Sigmoid colon (tissue), 4 donors: ENCODE results near the gene MRS2.

ENCODE experiments used
- POLR2AphosphoS5 ChIP-seq, 4 donors: sonication (generic); formaldehyde crosslinking; IDR thresholded peaks; one replicate each; pipeline ENCODE4 v1.6.1; 2017; ENCODE audit warnings: antibody characterized with exemption in 4 of 4
- TF ChIP-seq, protein P1 (sequence below), 4 experiments: fragments of 450-650 bp in 3 of 4; fragments of 200-600 bp in 1 of 4; IDR thresholded peaks; one replicate each; pipeline ENCODE4 v1.5.1; 2016 to 2019; ENCODE audit warnings: antibody characterized with exemption in 4 of 4, mild to moderate bottlenecking in 3 of 4, moderate library complexity in 2 of 4

DNA sequence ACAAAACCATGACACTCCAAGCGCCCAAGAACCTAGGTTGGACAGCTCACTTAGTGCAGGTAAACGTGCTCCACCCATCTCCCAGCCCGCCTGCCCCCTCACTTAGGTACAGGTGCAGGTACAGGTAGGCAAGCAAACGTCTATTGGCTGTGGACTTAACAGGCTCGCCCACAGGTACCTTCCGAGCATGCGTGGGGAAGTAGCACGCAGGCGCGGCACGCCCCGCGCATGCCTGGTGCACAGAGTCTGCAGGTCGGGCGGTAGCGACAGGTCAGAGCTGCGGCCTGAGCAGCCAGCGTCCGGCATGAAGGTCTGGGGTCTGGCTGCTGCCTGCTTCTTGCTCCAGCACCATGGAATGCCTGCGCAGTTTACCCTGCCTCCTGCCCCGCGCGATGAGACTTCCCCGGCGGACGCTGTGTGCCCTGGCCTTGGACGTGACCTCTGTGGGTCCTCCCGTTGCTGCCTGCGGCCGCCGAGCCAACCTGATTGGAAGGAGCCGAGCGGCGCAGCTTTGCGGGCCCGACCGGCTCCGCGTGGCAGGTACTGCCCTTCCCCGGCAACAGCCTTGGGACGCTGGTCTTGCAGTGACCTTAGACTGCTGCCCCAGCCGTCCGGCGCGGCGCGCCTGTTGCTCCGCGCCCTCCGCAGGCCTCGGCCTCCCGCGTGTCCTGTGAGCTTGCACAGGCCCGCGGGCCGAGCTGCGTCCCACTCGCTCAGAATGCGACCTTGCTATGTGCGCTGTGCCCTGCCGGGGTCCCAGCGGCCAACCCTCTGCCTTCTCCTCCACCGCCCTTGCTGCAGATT, at the start of gene MRS2:
- TF ChIP-seq, protein P1, sequence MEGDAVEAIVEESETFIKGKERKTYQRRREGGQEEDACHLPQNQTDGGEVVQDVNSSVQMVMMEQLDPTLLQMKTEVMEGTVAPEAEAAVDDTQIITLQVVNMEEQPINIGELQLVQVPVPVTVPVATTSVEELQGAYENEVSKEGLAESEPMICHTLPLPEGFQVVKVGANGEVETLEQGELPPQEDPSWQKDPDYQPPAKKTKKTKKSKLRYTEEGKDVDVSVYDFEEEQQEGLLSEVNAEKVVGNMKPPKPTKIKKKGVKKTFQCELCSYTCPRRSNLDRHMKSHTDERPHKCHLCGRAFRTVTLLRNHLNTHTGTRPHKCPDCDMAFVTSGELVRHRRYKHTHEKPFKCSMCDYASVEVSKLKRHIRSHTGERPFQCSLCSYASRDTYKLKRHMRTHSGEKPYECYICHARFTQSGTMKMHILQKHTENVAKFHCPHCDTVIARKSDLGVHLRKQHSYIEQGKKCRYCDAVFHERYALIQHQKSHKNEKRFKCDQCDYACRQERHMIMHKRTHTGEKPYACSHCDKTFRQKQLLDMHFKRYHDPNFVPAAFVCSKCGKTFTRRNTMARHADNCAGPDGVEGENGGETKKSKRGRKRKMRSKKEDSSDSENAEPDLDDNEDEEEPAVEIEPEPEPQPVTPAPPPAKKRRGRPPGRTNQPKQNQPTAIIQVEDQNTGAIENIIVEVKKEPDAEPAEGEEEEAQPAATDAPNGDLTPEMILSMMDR (IDR thresholded peaks at IDR 0.05) = no peak
- TF ChIP-seq POLR2AphosphoS5 (IDR thresholded peaks at IDR 0.05) = peak; percentile 72 to 86 (median 78)
